DND-41 (cell line): ENCODE measurements around the gene APBA3.

ENCODE experiments used
- CTCF ChIP-seq: IDR thresholded peaks from 2 replicates; pipeline ENCODE4 v1.5.1; 2012; ENCODE audit warnings: borderline replicate concordance, low read length, moderate library complexity, mild to moderate bottlenecking; ENCODE audit not compliant: poor library complexity, severe bottlenecking; ENCODE audit errors: extremely low read depth
- EZH2 ChIP-seq: IDR thresholded peaks from 3 replicates; pipeline ENCODE4 v1.6.1; 2012; ENCODE audit warnings: borderline replicate concordance, low read depth, mild to moderate bottlenecking, moderate library complexity, low read length, inconsistent platforms; ENCODE audit not compliant: severe bottlenecking

DNA sequence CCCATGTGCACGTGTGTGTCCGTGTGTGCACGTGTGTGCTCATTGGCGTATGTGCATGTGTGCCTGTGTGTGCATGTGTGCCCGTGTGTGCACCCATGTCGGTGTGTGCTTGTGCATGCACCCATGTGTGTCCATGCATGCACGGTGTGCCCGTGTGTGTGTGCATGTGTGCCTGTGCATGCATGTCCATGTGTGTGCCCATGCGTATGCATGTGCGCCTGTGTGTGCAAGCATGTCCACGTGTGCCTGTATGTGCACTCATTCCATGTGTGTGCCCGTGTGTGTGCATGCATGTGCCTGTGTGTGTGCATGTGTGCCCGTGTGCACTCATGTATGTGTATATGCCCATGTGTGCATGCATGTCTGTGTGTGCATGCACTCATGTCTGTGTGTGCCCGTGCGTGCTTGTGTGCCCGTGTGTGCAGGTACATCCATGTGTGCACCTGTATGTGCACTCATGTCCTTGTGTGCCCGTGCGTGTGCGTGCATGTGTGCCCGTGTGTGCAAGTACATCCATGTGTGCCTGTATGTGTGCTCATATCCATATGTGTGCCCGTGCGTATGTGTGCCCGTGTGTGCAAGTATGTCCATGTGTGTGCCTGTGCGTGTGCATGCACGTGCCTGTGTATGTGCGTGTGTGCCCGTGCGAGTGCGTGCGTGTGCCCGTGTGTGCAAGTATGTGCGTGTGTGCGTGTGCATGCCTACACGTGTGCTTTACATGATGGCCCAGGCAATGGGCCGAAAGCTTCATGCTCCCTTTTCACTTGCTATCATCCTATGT, 46.3 kb upstream of the APBA3 start:
- no peak for TF ChIP-seq CTCF
- no peak for TF ChIP-seq EZH2
